Measurements from ENCODE around the gene ZNF689. TPM values are rescaled to one million over a fixed set of nuclear protein-coding genes. Genes with fewer than 3 reads are reported as not detected.
A peak's percentile ranks its signal among the peaks of the same experiment; 100 is the strongest.
"Not testable (repeated sequence)": the region's sequence is repeated elsewhere in the genome, so short reads cannot be mapped to it uniquely, and the experiment has no call there.

ZNF689 gene
- total RNA-seq, 6 experiments from 2014 or later = 3.9 to 5.8 (median 4.4) TPM

GRCh38 chr16:30641378-30641982, 31.3 kb upstream of the ZNF689 start:
- H3K36me3 ChIP-seq = no peaks in the 10 kb centered on the region
- no peak overlapping the region for H3K4me3 ChIP-seq
- TF ChIP-seq POLR2A (IDR thresholded peaks at IDR 0.05) (no peak), CTCF (IDR thresholded peaks at IDR 0.05) (no peak)
- 79% methylated on average over 3 of the region's 3 CpGs for whole genome bisulfite sequencing (ENCODE audit: insufficient coverage, low coverage, low lambda C conversion rate, missing lambda C conversion rate)
- H3K27ac ChIP-seq = no peak overlapping the region
- no peak for ATAC-seq
- no peaks in the 10 kb centered on the region for H3K9me3 ChIP-seq
- no peaks in the 10 kb centered on the region for H3K27me3 ChIP-seq
- DNase-seq = no peak
- intact Hi-C loops (cut with DNase I) = no loop called here
- H3K4me1 ChIP-seq = no peaks in the 10 kb centered on the region

- intact Hi-C loops (cut with DNase I) = no loop called here
- 0% methylated on average over 1 of the region's 1 CpG for WGBS (ENCODE audit: insufficient coverage, low coverage, low lambda C conversion rate, missing lambda C conversion rate)
- H3K27ac ChIP-seq = no peak overlapping the region
- no peak overlapping the region for H3K4me3 ChIP-seq
- TF ChIP-seq POLR2A (IDR thresholded peaks at IDR 0.05) (no peak), CTCF (IDR thresholded peaks at IDR 0.05) (peak; percentile 37 to 53 (median 47))
- H3K4me1 ChIP-seq = peaks cover 0 to 8% (median 2%) of the 10 kb centered on the region in 4 donors
- H3K27me3 ChIP-seq = no peaks in the 10 kb centered on the region
- DNase-seq (no peak), ATAC-seq (peak; percentile 12 to 44 (median 26))
- H3K9me3 ChIP-seq = no peaks in the 10 kb centered on the region
- H3K36me3 ChIP-seq = no peaks in the 10 kb centered on the region
Measured at GRCh38 chr16:30637944-30638343, 27.8 kb upstream of the ZNF689 start.

- H3K4me3 ChIP-seq; H3K36me3 ChIP-seq; DNase-seq; H3K27ac ChIP-seq; H3K4me1 ChIP-seq; ATAC-seq; H3K27me3 ChIP-seq; H3K9me3 ChIP-seq; intact Hi-C loops (cut with DNase I): not testable (repeated sequence)
- WGBS (ENCODE audit: insufficient coverage, low coverage, low lambda C conversion rate, missing lambda C conversion rate) = 81% methylated on average over 10 of the region's 10 CpGs
Measured at GRCh38 chr16:30637139-30637538, 26.9 kb upstream of the ZNF689 start.

- Histone ChIP-seq H3K4me3 (no peak overlapping the region), H3K36me3 (no peaks in the 10 kb centered on the region), H3K9me3 (no peaks in the 10 kb centered on the region), H3K27ac (no peak overlapping the region), H3K27me3 (no peaks in the 10 kb centered on the region), H3K4me1 (peaks cover 0 to 8% (median 2%) of the 10 kb centered on the region in 4 donors)
- intact Hi-C loops (cut with DNase I) = no loop called here
- ATAC-seq (no peak), DNase-seq (no peak)
- WGBS (ENCODE audit: insufficient coverage, low coverage, low lambda C conversion rate, missing lambda C conversion rate) = 96% methylated on average over 4 of the region's 7 CpGs
- no peak for TF ChIP-seq CTCF (IDR thresholded peaks at IDR 0.05)
Measured at GRCh38 chr16:30636599-30636998, 26.4 kb upstream of the ZNF689 start.

- 89% methylated on average over 17 of the region's 17 CpGs for WGBS (ENCODE audit: insufficient coverage, low coverage, low lambda C conversion rate, missing lambda C conversion rate)
- peak overlapping the region; percentile 85 to 95 (median 88) for H3K27ac ChIP-seq
- intact Hi-C loops (cut with DNase I) = no loop called here
- TF ChIP-seq POLR2A (IDR thresholded peaks at IDR 0.05) (no peak), CTCF (IDR thresholded peaks at IDR 0.05) (no peak)
- no peak for ATAC-seq
- peak overlapping the region; percentile 52 to 75 (median 72) for H3K4me3 ChIP-seq
- no peak for DNase-seq
- H3K4me1 ChIP-seq = peaks cover 0 to 12% (median 2%) of the 10 kb centered on the region in 4 donors
- H3K36me3 ChIP-seq = no peaks in the 10 kb centered on the region
- no peaks in the 10 kb centered on the region for H3K9me3 ChIP-seq
- no peaks in the 10 kb centered on the region for H3K27me3 ChIP-seq
Measured at GRCh38 chr16:30633526-30633925, 23.3 kb upstream of the ZNF689 start.

GRCh38 chr16:30632454-30632853, 22.3 kb upstream of the ZNF689 start:
- H3K4me1 ChIP-seq = peaks cover 0 to 14% (median 2%) of the 10 kb centered on the region in 4 donors
- H3K36me3 ChIP-seq; H3K9me3 ChIP-seq; DNase-seq; H3K4me3 ChIP-seq; H3K27me3 ChIP-seq; ATAC-seq; H3K27ac ChIP-seq; intact Hi-C loops (cut with DNase I): not testable (repeated sequence)
- WGBS (ENCODE audit: insufficient coverage, low coverage, low lambda C conversion rate, missing lambda C conversion rate) = 96% methylated on average over 4 of the region's 7 CpGs
